ENCODE data around the gene THRB.
"Not testable (repeated sequence)": the region's sequence is repeated elsewhere in the genome, so short reads cannot be mapped to it uniquely, and the experiment has no call there.

The THRB gene

DNA sequence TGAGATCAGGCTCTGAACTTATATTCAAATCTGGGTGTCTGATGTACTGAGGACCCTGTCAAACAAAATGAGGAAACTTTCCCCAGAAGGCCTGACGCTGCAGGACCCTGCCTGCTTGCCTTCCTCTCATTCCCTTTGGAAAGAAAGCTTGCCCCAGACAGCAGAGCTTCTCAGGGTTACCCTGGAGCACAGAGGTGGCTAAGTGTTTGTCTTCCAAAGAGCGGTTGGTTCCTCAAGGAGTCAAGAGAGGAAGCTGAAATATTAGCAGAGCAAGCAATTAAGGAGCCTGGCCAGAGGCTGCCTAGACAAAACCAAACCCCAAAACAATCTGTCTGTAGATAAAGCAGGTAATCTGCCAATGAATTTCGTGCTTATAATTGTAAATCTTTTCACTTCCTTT, 374.2 kb downstream of the THRB start:
- no peak for DNase-seq (ENCODE audit: low read depth in 4 of 4, low spot score in 1 of 4)

GRCh38 chr3:24119321-24119751, 375.3 kb downstream of the THRB start:
- no peak for DNase-seq (ENCODE audit: low read depth in 4 of 4, low spot score in 1 of 4)

GRCh38 chr3:24117508-24117907, 377.1 kb downstream of the THRB start:
- no peak for DNase-seq (ENCODE audit: low read depth in 4 of 4, low spot score in 1 of 4)

GRCh38 chr3:24111711-24112110, 382.9 kb downstream of the THRB start:
- no peak for DNase-seq (ENCODE audit: low read depth in 4 of 4, low spot score in 1 of 4)

DNA sequence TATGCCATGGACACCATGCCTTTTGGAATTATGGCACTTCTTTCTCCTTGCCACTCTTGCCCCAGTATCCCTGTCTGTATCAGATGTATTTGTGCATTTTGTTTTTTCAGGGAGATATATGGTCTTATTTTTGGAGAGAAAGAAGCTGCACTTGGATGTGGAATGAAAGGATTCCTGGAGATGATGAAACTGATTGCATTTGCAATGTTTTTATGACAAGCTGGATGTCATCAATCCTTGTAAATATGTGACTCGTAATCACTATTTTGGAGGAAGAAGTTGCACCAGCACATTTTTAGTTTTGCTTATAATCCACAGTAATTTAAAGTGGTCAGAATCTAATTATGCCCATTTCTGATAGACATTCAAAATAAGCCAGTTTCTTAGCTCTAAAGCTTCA, 384.6 kb downstream of the THRB start:
- DNase-seq (ENCODE audit: low read depth in 4 of 4, low spot score in 1 of 4), result no peak

GRCh38 chr3:24101676-24102168, 392.9 kb downstream of the THRB start:
- DNase-seq (ENCODE audit: low read depth in 4 of 4, low spot score in 1 of 4), result no peak

- no peak for DNase-seq (ENCODE audit: low read depth in 4 of 4, low spot score in 1 of 4)
Measured at GRCh38 chr3:24100696-24101402, 393.8 kb downstream of the THRB start.

- no peak for DNase-seq (ENCODE audit: low read depth in 4 of 4, low spot score in 1 of 4)
Measured at GRCh38 chr3:24096695-24097290, 397.9 kb downstream of the THRB start.

DNA sequence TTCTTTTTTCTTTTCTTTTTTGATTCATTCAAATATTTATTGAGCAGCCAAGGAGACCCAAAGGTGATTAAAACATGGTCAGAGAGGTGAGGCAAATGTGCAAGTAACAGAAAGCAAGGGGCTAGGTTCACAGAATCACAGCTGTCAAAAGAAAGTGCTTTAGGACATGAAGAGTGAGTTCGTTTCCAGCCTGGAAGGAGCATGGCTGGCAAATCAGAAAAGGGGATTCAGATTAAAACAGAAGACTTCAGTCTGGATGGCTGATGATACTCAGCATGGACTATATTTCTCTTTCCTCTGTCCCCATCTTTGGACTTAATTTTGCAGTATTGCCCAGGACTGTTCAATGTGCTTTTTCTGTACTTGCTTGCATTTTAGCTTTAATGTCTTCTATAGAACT, 398.4 kb downstream of the THRB start:
- DNase-seq (ENCODE audit: low read depth in 4 of 4, low spot score in 1 of 4), result no peak

DNA sequence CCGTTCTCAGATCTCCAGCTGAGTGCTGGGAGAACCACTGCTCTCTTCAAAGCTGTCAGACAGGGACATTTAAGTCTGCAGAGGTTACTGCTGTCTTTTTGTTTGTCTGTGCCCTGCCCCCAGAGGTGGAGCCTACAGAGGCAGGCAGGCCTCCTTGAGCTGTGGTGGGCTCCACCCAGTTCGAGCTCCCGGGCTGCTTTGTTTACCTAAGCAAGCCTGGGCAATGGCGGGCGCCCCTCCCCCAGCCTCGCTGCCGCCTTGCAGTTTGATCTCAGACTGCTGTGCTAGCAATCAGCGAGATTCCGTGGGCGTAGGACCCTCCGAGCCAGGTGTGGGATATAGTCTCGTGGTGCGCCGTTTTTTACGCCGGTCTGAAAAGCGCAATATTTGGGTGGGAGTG, 399.8 kb downstream of the THRB start:
- not testable (repeated sequence) for DNase-seq (ENCODE audit: low read depth in 4 of 4, low spot score in 1 of 4)

DNA sequence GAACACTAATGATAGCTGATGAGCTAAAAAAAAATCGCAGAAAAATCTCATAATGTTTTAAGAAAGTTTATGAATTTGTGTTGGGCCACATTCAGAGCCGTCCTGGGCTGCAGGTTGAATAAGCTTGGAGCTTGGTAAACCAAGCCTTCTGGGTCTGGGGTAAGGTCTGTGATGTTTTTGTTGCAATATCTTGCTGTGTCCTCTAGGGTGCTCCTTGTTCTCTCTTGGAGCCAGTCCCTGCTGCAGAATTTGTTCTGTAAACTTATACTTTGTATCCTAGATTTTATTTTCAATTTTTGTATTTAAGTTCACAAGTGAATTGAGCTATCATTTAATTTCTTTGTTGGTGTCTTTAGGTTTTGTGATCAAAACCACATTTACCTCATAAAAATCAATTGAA, 405.9 kb downstream of the THRB start:
- no peak for DNase-seq (ENCODE audit: low read depth in 4 of 4, low spot score in 1 of 4)

- DNase-seq (ENCODE audit: low read depth in 4 of 4, low spot score in 1 of 4), result no peak
Measured at GRCh38 chr3:24087469-24087868, 407.2 kb downstream of the THRB start.

GRCh38 chr3:24086617-24087404, 407.8 kb downstream of the THRB start:
- DNase-seq (ENCODE audit: low read depth in 4 of 4, low spot score in 1 of 4), result no peak

DNA sequence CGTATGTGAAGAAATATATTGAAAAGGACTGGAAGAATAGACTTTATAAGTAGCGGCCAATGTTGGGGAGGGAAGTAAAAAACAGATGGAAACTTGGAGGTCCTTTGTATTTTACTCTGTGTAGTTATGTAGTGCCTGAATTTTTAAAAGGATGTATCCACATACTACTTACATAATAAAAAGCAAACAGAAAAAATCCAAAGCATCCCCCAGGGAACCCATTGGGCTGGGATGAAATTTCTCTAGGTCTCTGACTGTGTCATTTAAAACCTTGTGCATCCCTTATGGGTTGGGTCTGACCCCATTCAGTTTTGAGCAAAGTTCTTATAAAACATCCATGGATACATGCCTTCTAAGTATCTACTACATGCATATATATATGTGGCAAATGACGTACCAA, 408.4 kb downstream of the THRB start:
- no peak for DNase-seq (ENCODE audit: low read depth in 4 of 4, low spot score in 1 of 4)

GRCh38 chr3:24072193-24072592, 422.5 kb downstream of the THRB start:
- no peak for DNase-seq (ENCODE audit: low read depth in 4 of 4, low spot score in 1 of 4)

DNA sequence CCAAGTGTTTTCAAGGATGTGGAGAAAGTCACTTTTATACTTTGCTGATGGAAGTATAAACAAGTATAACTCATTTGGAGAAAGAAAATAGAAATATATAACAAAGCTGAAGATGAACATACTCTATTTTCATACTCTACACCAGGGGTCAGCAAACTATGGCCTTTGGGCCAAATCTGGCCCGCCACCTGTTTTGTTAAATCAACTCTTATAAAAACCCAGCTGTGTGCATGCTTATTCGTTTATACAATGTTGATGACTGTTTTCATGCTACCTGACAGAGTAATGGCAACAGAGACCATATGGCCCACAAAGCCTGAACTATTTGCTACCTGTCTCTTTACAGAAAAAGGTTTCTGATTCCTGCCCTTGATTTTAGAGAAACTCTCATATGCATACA, 425.6 kb downstream of the THRB start:
- DNase-seq (ENCODE audit: low read depth in 4 of 4, low spot score in 1 of 4), result no peak

DNA sequence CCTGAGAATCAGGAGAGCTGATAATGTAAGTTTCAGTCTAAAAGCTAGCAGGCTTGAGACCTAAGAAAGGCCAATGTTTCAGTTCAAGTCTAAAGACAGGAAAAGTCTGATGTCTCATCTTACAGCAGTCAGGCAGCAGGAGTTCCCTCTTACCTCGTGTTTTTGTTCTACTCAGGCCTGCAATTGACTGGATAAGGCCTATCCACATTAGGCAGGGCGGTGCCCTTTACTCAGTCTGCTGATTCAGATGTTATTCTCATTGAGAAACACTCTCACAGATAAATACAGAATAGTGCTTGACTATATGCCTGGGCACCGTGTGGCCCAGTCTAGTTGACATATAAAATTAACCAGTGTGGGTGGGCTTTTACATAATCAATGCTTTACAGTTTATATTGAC, 427.2 kb downstream of the THRB start:
- DNase-seq (ENCODE audit: low read depth in 4 of 4, low spot score in 1 of 4), result no peak
